A549 (cell line): Measurements from ENCODE around the gene PIGB. TPM values are rescaled to one million over a fixed set of nuclear protein-coding genes. Genes with fewer than 3 reads are reported as not detected.

Experiments
- ATAC-seq, 2 experiments: fragments of 200-7000 bp in 1 of 2; fragments of >200 bp in 1 of 2; cut with Nextera tagmentation in 1 of 2; cut with Tn5 transposase in 1 of 2; 3 replicates each; pipeline versions ENCODE4 v1.8.0 to v1.9.1; 2018 to 2020; ENCODE audit warnings: mild to moderate bottlenecking in 1 of 2, moderate library complexity in 1 of 2
- CTCF ChIA-PET: fragments of 300-600 bp; sonication (Branson Sonifier 250); formaldehyde crosslinking; extraction: SDS; loops from one replicate; lab custom pipeline; 2021; ENCODE audit warnings: antibody characterized with exemption, inconsistent platforms; lab: Yijun Ruan, JAX
- POLR2A ChIA-PET: fragments of 350-600 bp; formaldehyde crosslinking; extraction: SDS; loops from one replicate; lab custom pipeline; 2021; ENCODE audit warnings: antibody characterized with exemption, inconsistent platforms; lab: Yijun Ruan, JAX
- DNase-seq, 2 experiments: peaks; one replicate each; pipeline versions ENCODE4 v3.0.0 to v3.0.0-alpha.2; 2011 to 2016; ENCODE audit warnings: low read depth in 1 of 2, low spot score in 1 of 2
- FAIRE-seq: peaks from 2 replicates; lab custom pipeline; 2011; peaks lifted over from hg19 to GRCh38; lab: Jason Lieb, UNC
- H3K27ac ChIP-seq, 2 experiments: fragments of >200 bp; sonication (Bioruptor Twin); formaldehyde crosslinking; 3 replicates each; pipeline ENCODE4 v1.5.1; 2016 to 2017
- H3K4me1 ChIP-seq: fragments of >200 bp; sonication (Bioruptor Twin); formaldehyde crosslinking; 3 replicates; pipeline ENCODE4 v1.6.1; 2016
- H3K4me2 ChIP-seq: fragments of >200 bp; sonication (Bioruptor Twin); formaldehyde crosslinking; 3 replicates; pipeline ENCODE4 v1.6.1; 2016
- H3K4me3 ChIP-seq: fragments of >200 bp; sonication (Bioruptor Twin); formaldehyde crosslinking; 3 replicates; pipeline ENCODE4 v1.5.1; 2016
- H3K9me3 ChIP-seq: fragments of >200 bp; sonication (Bioruptor Twin); formaldehyde crosslinking; 3 replicates; pipeline ENCODE4 v1.6.1; 2016
- ATOH8 ChIP-seq: fragments of 250-450 bp; sonication (Bioruptor Pico); IDR thresholded peaks from 2 replicates; pipeline ENCODE4 v1.5.0; 2020; ENCODE audit warnings: low read depth, mild to moderate bottlenecking, moderate library complexity
- CHD4 ChIP-seq: fragments of 200-600 bp; sonication (generic); IDR thresholded peaks from 2 replicates; pipeline ENCODE4 v1.6.1; 2016; ENCODE audit warnings: antibody characterized with exemption, mild to moderate bottlenecking, borderline replicate concordance
- E2F6 ChIP-seq: IDR thresholded peaks from 2 replicates; pipeline ENCODE4 v1.6.1; 2012; ENCODE audit warnings: low read depth, borderline replicate concordance
- EP300 ChIP-seq, 2 experiments: fragments of >200 bp; sonication (Bioruptor Twin); formaldehyde crosslinking; IDR thresholded peaks; 2 replicates in 1 of 2; 3 replicates in 1 of 2; pipeline ENCODE4 v1.6.1; 2016 to 2017
- ESRRA ChIP-seq: fragments of 150-350 bp; IDR thresholded peaks from 2 replicates; pipeline ENCODE4 v1.6.1; 2014; ENCODE audit warnings: mild to moderate bottlenecking, low read length, borderline replicate concordance
- FOSB ChIP-seq: fragments of 250-450 bp; sonication (Bioruptor Pico); IDR thresholded peaks from 2 replicates; pipeline ENCODE4 v1.5.0; 2020; ENCODE audit warnings: mild to moderate bottlenecking, moderate library complexity
- FOSL2 ChIP-seq, 2 experiments: fragments of 450-650 bp in 1 of 2; fragments of >200 bp in 1 of 2; sonication (Bioruptor Twin) in 1 of 2; formaldehyde crosslinking; IDR thresholded peaks; 2 replicates each; pipeline versions ENCODE4 v1.5.0 to v1.6.1; 2016 to 2020; ENCODE audit warnings: mild to moderate bottlenecking in 1 of 2, moderate library complexity in 1 of 2
- HOXA7 ChIP-seq: fragments of 250-450 bp; sonication (Bioruptor Pico); IDR thresholded peaks from 2 replicates; pipeline ENCODE4 v1.5.0; 2020; ENCODE audit warnings: mild to moderate bottlenecking, moderate library complexity
- JUNB ChIP-seq: fragments of >200 bp; sonication (Bioruptor Twin); formaldehyde crosslinking; IDR thresholded peaks from 2 replicates; pipeline ENCODE4 v1.6.1; 2016
- KDM5A ChIP-seq: fragments of 200-600 bp; sonication (generic); IDR thresholded peaks from 2 replicates; pipeline ENCODE4 v1.6.1; 2016; ENCODE audit warnings: antibody characterized with exemption, mild to moderate bottlenecking
- MAFK ChIP-seq: fragments of 450-650 bp; IDR thresholded peaks from 2 replicates; pipeline ENCODE4 v1.6.1; 2014; ENCODE audit not compliant: partially characterized antibody
- NFE2L2 ChIP-seq: fragments of 150-350 bp; conservative IDR thresholded peaks from 2 replicates; pipeline ENCODE4 v1.6.1; 2014; ENCODE audit warnings: low read length
- NR3C1 ChIP-seq: fragments of >200 bp; sonication (Bioruptor Twin); formaldehyde crosslinking; IDR thresholded peaks from 3 replicates; pipeline ENCODE4 v1.6.1; 2017
- RAD21 ChIP-seq, 2 experiments: fragments of >200 bp in 1 of 2; sonication (Bioruptor Twin) in 1 of 2; formaldehyde crosslinking in 1 of 2; IDR thresholded peaks in 1 of 2; conservative IDR thresholded peaks in 1 of 2; 2 replicates in 1 of 2; 3 replicates in 1 of 2; pipeline ENCODE4 v1.6.1; 2012 to 2018; ENCODE audit warnings: inconsistent platforms in 1 of 2
- RCOR1 ChIP-seq: fragments of 150-350 bp; IDR thresholded peaks from 2 replicates; pipeline ENCODE4 v1.6.1; 2014; ENCODE audit warnings: antibody characterized with exemption, low read length, low read depth
- RFX5 ChIP-seq: fragments of 450-650 bp; IDR thresholded peaks from 2 replicates; pipeline ENCODE4 v1.7.1; 2014; ENCODE audit warnings: antibody characterized with exemption, mild to moderate bottlenecking, moderate library complexity
- TFCP2L1 ChIP-seq: fragments of 250-450 bp; sonication (Bioruptor Pico); IDR thresholded peaks from 2 replicates; pipeline ENCODE4 v1.5.0; 2021; ENCODE audit warnings: mild to moderate bottlenecking
- TP53 ChIP-seq: fragments of 250-450 bp; sonication (Bioruptor Pico); IDR thresholded peaks from 2 replicates; pipeline ENCODE4 v1.5.0; 2021; ENCODE audit warnings: mild to moderate bottlenecking, moderate library complexity
- WGBS: methylation state at CpG from one replicate; pipeline ENCODE4 v1.1.6; 2017; ENCODE audit errors: missing lambda C conversion rate; 5-methylcytosine and 5-hydroxymethylcytosine counted together
- polyA plus RNA-seq, 4 experiments: library from polyadenylated mRNA; depleted of rRNA in 3 of 4; stranded (reverse); fragments of >200 nt; fragmentation: RNase III in 1 of 4; extraction: RNeasy Plus Mini Kit Qiagen cat#74134 plus additional on column Dnase treatment in 1 of 4; gene quantifications; 2 replicates in 3 of 4; 3 replicates in 1 of 4; pipeline ENCODE4 v1.2.3, GENCODE V29; 2011 to 2017
- TF ChIP-seq, protein P1 (sequence below): fragments of 200-600 bp; sonication (generic); IDR thresholded peaks from 2 replicates; pipeline ENCODE4 v1.6.1; 2016; ENCODE audit warnings: antibody characterized with exemption, mild to moderate bottlenecking, moderate library complexity

Gene PIGB
- polyA plus RNA-seq, 2 of the 4 experiments (the other 2 are of a cell fraction): 21.5 to 43.3 TPM

DNA sequence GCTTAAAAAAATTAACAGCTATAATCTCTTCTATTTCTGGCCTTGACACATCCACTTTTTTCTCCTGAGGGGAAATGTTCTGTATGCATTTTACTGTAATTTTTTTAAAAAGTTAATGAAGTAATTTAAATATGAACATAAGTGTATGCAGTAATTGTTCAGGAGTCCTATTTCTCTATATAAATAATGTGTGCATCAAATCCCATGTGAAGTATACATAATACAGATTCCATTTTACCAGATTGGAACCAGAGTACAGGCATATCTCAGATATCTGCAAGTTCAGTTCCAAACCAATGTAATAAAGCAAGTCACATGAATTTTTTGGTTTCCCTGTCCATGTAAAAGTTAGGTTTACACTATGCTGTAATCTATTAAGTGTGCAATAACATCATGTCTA lies 62.6 kb downstream of the PIGB start:
- H3K4me2 ChIP-seq: no peak overlapping the region
- no peaks in the 10 kb centered on the region for H3K9me3 ChIP-seq
- ATAC-seq (no peak), DNase-seq (no peak), FAIRE-seq (no peak)
- H3K4me1 ChIP-seq: no peaks in the 10 kb centered on the region
- CTCF ChIA-PET: interaction anchor here (1.1 to 1.3 kb wide), 4 partner anchors 10 to 58 kb away, joined by 3 to 4 read pairs (median 3); no protein-coding TSS in a partner anchor
- TF ChIP-seq EP300 (IDR thresholded peaks at IDR 0.05) (no peak), ATOH8 (CRISPR knock-in tag) (no peak), NFE2L2 (no peak), ESRRA (no peak), RCOR1 (no peak)
- H3K27ac ChIP-seq: no peak overlapping the region
- H3K4me3 ChIP-seq: no peak overlapping the region
- POLR2A ChIA-PET: no interaction called here

GRCh38 chr15:55383687-55384086 lies 64.7 kb downstream of the PIGB start:
- FAIRE-seq (peak; percentile 51), DNase-seq (no peak), ATAC-seq (no peak)
- Histone ChIP-seq H3K27ac (no peak overlapping the region), H3K9me3 (no peaks in the 10 kb centered on the region), H3K4me3 (no peak overlapping the region), H3K4me1 (peaks cover 4% of the 10 kb centered on the region; the same call in 2 of the 3 replicates), H3K4me2 (no peak overlapping the region)
- 91% methylated on average over 2 of the region's 2 CpGs for WGBS
- TF ChIP-seq FOSL2 (IDR thresholded peaks at IDR 0.05) (no peak), FOSL2 (CRISPR knock-in tag; IDR thresholded peaks at IDR 0.05) (no peak), MAFK (peak; percentile 80)
- ChIA-PET POLR2A (interaction anchor here (1.0 kb wide), 1 partner anchor 25 kb away, joined by 3 read pairs; the partner anchor contains the start of genes CCPG1 and PIERCE2), CTCF (interaction anchor here (1.7 to 2.5 kb wide), 2 partner anchors 25 to 56 kb away, joined by 4 to 12 read pairs; partner anchors contain the start of genes CCPG1 and PIERCE2)

DNA sequence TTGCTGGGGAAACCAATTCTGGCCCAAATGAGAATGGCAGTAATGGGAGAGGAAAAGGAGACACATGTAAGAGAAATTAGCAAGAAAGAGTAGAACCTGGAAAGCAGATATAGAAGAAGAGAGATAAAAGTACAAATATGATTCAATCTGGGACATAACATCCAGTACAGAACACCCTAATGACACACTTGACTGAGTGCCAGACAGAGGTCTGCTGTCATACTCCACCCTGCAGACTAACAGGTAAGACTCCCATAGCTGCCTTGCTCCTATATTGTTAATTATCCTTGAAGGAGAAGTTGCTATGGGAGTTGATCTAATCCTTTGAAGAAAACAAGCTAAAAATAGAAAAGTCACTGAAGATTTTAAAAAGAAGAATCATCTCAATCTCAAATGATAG lies 68.0 kb downstream of the PIGB start:
- H3K9me3 ChIP-seq: no peaks in the 10 kb centered on the region
- no peak overlapping the region for H3K4me2 ChIP-seq
- no peak overlapping the region for H3K4me3 ChIP-seq
- TF ChIP-seq MAFK (no peak), HOXA7 (CRISPR knock-in tag) (no peak), RFX5 (no peak)
- H3K4me1 ChIP-seq: peaks cover 15% of the 10 kb centered on the region
- FAIRE-seq: no peak
- CTCF ChIA-PET: interaction anchor here (0.6 to 1.9 kb wide), 3 partner anchors 48 to 139 kb away, joined by 3 to 4 read pairs (median 3); no protein-coding TSS in a partner anchor
- no peak for ATAC-seq
- H3K27ac ChIP-seq: no peak overlapping the region; a peak in 1 of 6 replicates
- POLR2A ChIA-PET: interaction anchor here (0.6 kb wide), 1 partner anchor 20 kb away, joined by 5 read pairs; no protein-coding TSS in a partner anchor
- DNase-seq: no peak

- FAIRE-seq (peak; percentile 59), DNase-seq (peak; percentile 31 to 33), ATAC-seq (peak; percentile 51 to 74; a peak in 5 of 6 replicates)
- CTCF ChIA-PET: interaction anchor here (1.1 to 2.0 kb wide), 4 partner anchors 19 to 50 kb away, joined by 3 to 9 read pairs (median 4); partner anchors contain the start of genes CCPG1 and PIERCE2
- POLR2A ChIA-PET: interaction anchor here (0.8 kb wide), 1 partner anchor 19 kb away, joined by 3 read pairs; the partner anchor contains the start of genes CCPG1 and PIERCE2
- Histone ChIP-seq H3K4me1 (peaks cover 15% of the 10 kb centered on the region), H3K9me3 (no peaks in the 10 kb centered on the region), H3K4me2 (peak overlapping the region; percentile 48), H3K4me3 (no peak overlapping the region), H3K27ac (peak overlapping the region; percentile 19 to 25; a peak in 2 of 6 replicates)
- TF ChIP-seq KDM5A (no peak), FOSL2 (IDR thresholded peaks at IDR 0.05) (0 out of 2 replicates have a peak, but pooled peaks have one; percentile 21), FOSL2 (CRISPR knock-in tag; IDR thresholded peaks at IDR 0.05) (peak; percentile 65), JUNB (peak; percentile 48; the same call in 1 of the 2 replicates)
Measured at GRCh38 chr15:55389264-55389607, 70.2 kb downstream of the PIGB start.

- Histone ChIP-seq H3K27ac (no peak overlapping the region), H3K4me3 (no peak overlapping the region), H3K4me1 (peaks cover under 1% of the 10 kb centered on the region; the same call in 1 of the 3 replicates), H3K4me2 (no peak overlapping the region), H3K9me3 (no peaks in the 10 kb centered on the region)
- FAIRE-seq: no peak
- POLR2A ChIA-PET: no interaction called here
- WGBS: 95% methylated on average over 1 of the region's 1 CpG
- CTCF ChIA-PET: interaction anchor here (1.1 to 7.7 kb wide), 4 partner anchors 12 to 45 kb away, joined by 3 to 50 read pairs (median 3); partner anchors contain the start of genes CCPG1 and PIERCE2
- DNase-seq: no peak
- ATAC-seq: no peak
- TF ChIP-seq ATOH8 (CRISPR knock-in tag): no peak
- TF ChIP-seq, protein P1, sequence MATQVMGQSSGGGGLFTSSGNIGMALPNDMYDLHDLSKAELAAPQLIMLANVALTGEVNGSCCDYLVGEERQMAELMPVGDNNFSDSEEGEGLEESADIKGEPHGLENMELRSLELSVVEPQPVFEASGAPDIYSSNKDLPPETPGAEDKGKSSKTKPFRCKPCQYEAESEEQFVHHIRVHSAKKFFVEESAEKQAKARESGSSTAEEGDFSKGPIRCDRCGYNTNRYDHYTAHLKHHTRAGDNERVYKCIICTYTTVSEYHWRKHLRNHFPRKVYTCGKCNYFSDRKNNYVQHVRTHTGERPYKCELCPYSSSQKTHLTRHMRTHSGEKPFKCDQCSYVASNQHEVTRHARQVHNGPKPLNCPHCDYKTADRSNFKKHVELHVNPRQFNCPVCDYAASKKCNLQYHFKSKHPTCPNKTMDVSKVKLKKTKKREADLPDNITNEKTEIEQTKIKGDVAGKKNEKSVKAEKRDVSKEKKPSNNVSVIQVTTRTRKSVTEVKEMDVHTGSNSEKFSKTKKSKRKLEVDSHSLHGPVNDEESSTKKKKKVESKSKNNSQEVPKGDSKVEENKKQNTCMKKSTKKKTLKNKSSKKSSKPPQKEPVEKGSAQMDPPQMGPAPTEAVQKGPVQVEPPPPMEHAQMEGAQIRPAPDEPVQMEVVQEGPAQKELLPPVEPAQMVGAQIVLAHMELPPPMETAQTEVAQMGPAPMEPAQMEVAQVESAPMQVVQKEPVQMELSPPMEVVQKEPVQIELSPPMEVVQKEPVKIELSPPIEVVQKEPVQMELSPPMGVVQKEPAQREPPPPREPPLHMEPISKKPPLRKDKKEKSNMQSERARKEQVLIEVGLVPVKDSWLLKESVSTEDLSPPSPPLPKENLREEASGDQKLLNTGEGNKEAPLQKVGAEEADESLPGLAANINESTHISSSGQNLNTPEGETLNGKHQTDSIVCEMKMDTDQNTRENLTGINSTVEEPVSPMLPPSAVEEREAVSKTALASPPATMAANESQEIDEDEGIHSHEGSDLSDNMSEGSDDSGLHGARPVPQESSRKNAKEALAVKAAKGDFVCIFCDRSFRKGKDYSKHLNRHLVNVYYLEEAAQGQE: no peak
- no peak for TF ChIP-seq FOSL2 (IDR thresholded peaks at IDR 0.05)
- TF ChIP-seq FOSL2 (CRISPR knock-in tag; IDR thresholded peaks at IDR 0.05): no peak
- TF ChIP-seq E2F6: no peak
- no peak for TF ChIP-seq FOSB (CRISPR knock-in tag)
- no peak for TF ChIP-seq MAFK
- no peak for TF ChIP-seq TFCP2L1 (CRISPR knock-in tag)
- no peak for TF ChIP-seq TP53
- no peak for TF ChIP-seq RAD21 (conservative IDR thresholded peaks at IDR 0.05 in 1 of 2, IDR thresholded peaks at IDR 0.05 in 1 of 2)
- TF ChIP-seq NR3C1: no peak
- no peak for TF ChIP-seq CHD4
Measured at GRCh38 chr15:55394694-55395093, 75.7 kb downstream of the PIGB start.
